Trophoblast cell (in vitro differentiated cells and primary cell): ENCODE results near the gene SMG7.
A peak's percentile ranks its signal among the peaks of the same experiment; 100 is the strongest.

ENCODE experiments used
- DNase-seq, 2 donors: peaks; one replicate each; pipeline ENCODE4 v3.0.0-alpha.2; 2016
- H2AFZ ChIP-seq: 2 replicates; pipeline ENCODE4 v1.6.1; 2013; ENCODE audit warnings: low read length, moderate library complexity, mild to moderate bottlenecking; ENCODE audit not compliant: insufficient read depth, poor library complexity
- H2AK5ac ChIP-seq: 2 replicates; pipeline ENCODE4 v1.6.1; 2013; ENCODE audit warnings: mild to moderate bottlenecking, low read length
- H2BK120ac ChIP-seq: 2 replicates; pipeline ENCODE4 v1.6.1; 2013; ENCODE audit warnings: low read length, mild to moderate bottlenecking, moderate library complexity; ENCODE audit not compliant: insufficient read depth, poor library complexity
- H2BK12ac ChIP-seq: 2 replicates; pipeline ENCODE4 v1.6.1; 2013; ENCODE audit warnings: mild to moderate bottlenecking, low read length, moderate library complexity
- H2BK5ac ChIP-seq: 2 replicates; pipeline ENCODE4 v1.6.1; 2013; ENCODE audit warnings: low read length, low read depth, moderate library complexity, mild to moderate bottlenecking; ENCODE audit not compliant: poor library complexity
- H3K14ac ChIP-seq: 2 replicates; pipeline ENCODE4 v1.6.1; 2013; ENCODE audit warnings: mild to moderate bottlenecking, low read length
- H3K18ac ChIP-seq: 2 replicates; pipeline ENCODE4 v1.6.1; 2013; ENCODE audit warnings: mild to moderate bottlenecking, low read length
- H3K23ac ChIP-seq: 2 replicates; pipeline ENCODE4 v1.6.1; 2013; ENCODE audit warnings: low read length
- H3K27ac ChIP-seq: 2 replicates; pipeline ENCODE4 v1.5.1; 2013; ENCODE audit warnings: low read depth, mild to moderate bottlenecking, inconsistent platforms, low read length, moderate library complexity
- H3K27me3 ChIP-seq: 2 replicates; pipeline ENCODE4 v1.6.1; 2013; ENCODE audit warnings: inconsistent platforms, mild to moderate bottlenecking, low read length, moderate library complexity; ENCODE audit not compliant: insufficient read depth
- H3K36me3 ChIP-seq, 2 experiments: 1 replicate in 1 of 2; 2 replicates in 1 of 2; pipeline ENCODE4 v1.6.1; 2013; ENCODE audit warnings: low read length in 2 of 2, mild to moderate bottlenecking in 2 of 2, moderate library complexity in 1 of 2; ENCODE audit not compliant: insufficient read depth in 2 of 2, control insufficient read depth in 1 of 2
- H3K4ac ChIP-seq: 2 replicates; pipeline ENCODE4 v1.6.1; 2013; ENCODE audit warnings: low read depth, mild to moderate bottlenecking, low read length, moderate library complexity
- H3K4me1 ChIP-seq, 2 experiments: 1 replicate in 1 of 2; 2 replicates in 1 of 2; pipeline ENCODE4 v1.6.1; 2013; ENCODE audit warnings: low read length in 2 of 2, mild to moderate bottlenecking in 2 of 2, moderate library complexity in 1 of 2; ENCODE audit not compliant: insufficient read depth in 2 of 2, control insufficient read depth in 1 of 2
- H3K4me2 ChIP-seq: 2 replicates; pipeline ENCODE4 v1.6.1; 2013; ENCODE audit warnings: inconsistent platforms, mild to moderate bottlenecking, low read length, moderate library complexity
- H3K4me3 ChIP-seq: 2 replicates; pipeline ENCODE4 v1.5.1; 2013; ENCODE audit warnings: mild to moderate bottlenecking, low read depth, low read length, inconsistent platforms
- H3K79me1 ChIP-seq: one replicate; pipeline ENCODE4 v1.6.1; 2013; ENCODE audit warnings: low read length
- H3K79me2 ChIP-seq: 2 replicates; pipeline ENCODE4 v1.6.1; 2013; ENCODE audit warnings: low read length, mild to moderate bottlenecking; ENCODE audit not compliant: control insufficient read depth, insufficient read depth, poor library complexity
- H3K9ac ChIP-seq: 2 replicates; pipeline ENCODE4 v1.6.1; 2013; ENCODE audit warnings: mild to moderate bottlenecking, low read length
- H3K9me3 ChIP-seq: 2 replicates; pipeline ENCODE4 v1.6.1; 2013; ENCODE audit warnings: low read depth, mild to moderate bottlenecking, control low read depth, inconsistent platforms, low read length; ENCODE audit not compliant: insufficient read depth
- H4K12ac ChIP-seq: 2 replicates; pipeline ENCODE4 v1.6.1; 2013; ENCODE audit warnings: low read depth, mild to moderate bottlenecking, low read length, moderate library complexity
- H4K8ac ChIP-seq: 2 replicates; pipeline ENCODE4 v1.6.1; 2013; ENCODE audit warnings: low read depth, mild to moderate bottlenecking, low read length, moderate library complexity
- H4K91ac ChIP-seq: one replicate; pipeline ENCODE4 v1.6.1; 2013; ENCODE audit warnings: low read depth, mild to moderate bottlenecking, low read length, moderate library complexity
- WGBS: extraction: QIAGEN DNeasy Blood & Tissue Kit; methylation state at CpG from one replicate; pipeline ENCODE4 v1.1.7; 2013; ENCODE audit warnings: missing lambda C conversion rate; ENCODE audit not compliant: insufficient read length, insufficient coverage; ENCODE audit errors: extremely low coverage; 5-methylcytosine and 5-hydroxymethylcytosine counted together

Gene SMG7

DNA sequence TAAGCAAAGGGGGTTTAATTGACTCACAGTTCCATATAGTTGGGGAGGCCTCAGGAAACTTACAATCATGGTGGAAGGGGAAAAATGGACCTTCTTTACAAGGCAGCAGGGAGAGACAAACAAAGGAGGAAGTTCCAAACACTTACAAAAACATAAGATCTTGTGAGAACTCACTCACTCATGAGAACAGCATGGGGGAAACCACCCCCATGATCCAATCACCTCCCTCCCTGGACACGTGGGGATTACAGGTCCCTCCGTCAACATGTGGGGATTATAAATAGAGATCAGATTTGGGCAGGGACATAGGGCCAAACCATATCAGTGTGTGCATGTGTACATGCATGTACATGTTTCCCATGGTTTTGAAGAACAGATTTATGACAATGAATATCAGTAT, 5.5 kb upstream of the SMG7 start:
- Histone ChIP-seq H2BK5ac (no peak overlapping the region), H4K8ac (no peak overlapping the region), H4K12ac (no peak overlapping the region), H3K18ac (no peak overlapping the region), H3K9me3 (no peaks in the 10 kb centered on the region), H3K27ac (no peak overlapping the region), H3K4ac (no peak overlapping the region), H3K4me1 (peaks cover 0 to 2% of the 10 kb centered on the region in 2 experiments), H2BK120ac (no peak overlapping the region), H3K79me2 (no peaks in the 10 kb centered on the region), H3K14ac (peak overlapping the region; percentile 50), H3K23ac (no peak overlapping the region), H3K4me2 (no peak overlapping the region), H3K79me1 (peaks cover 12% of the 10 kb centered on the region), H3K36me3 (no peaks in the 10 kb centered on the region), H3K9ac (no peak overlapping the region), H2AFZ (no peak overlapping the region), H2BK12ac (peak overlapping the region; percentile 65), H2AK5ac (peak overlapping the region; percentile 38), H3K27me3 (no peaks in the 10 kb centered on the region), H4K91ac (no peak overlapping the region), H3K4me3 (no peak overlapping the region)
- no peak for DNase-seq
- no CpG with 5 or more reads among the region's 2 CpGs for WGBS

GRCh38 chr1:183467687-183468086, 4.6 kb upstream of the SMG7 start:
- no peak overlapping the region for H3K4me3 ChIP-seq
- H2AK5ac ChIP-seq, result no peak overlapping the region
- H3K23ac ChIP-seq, result no peak overlapping the region
- no peak overlapping the region for H4K12ac ChIP-seq
- no peak overlapping the region for H2BK5ac ChIP-seq
- no peaks in the 10 kb centered on the region for H3K36me3 ChIP-seq
- H3K18ac ChIP-seq, result no peak overlapping the region
- peaks cover 0 to 2% of the 10 kb centered on the region in 2 experiments for H3K4me1 ChIP-seq
- H3K9ac ChIP-seq, result no peak overlapping the region
- no peak overlapping the region for H4K8ac ChIP-seq
- no peaks in the 10 kb centered on the region for H3K27me3 ChIP-seq
- H2BK12ac ChIP-seq, result no peak overlapping the region
- no peak overlapping the region for H2BK120ac ChIP-seq
- no peak overlapping the region for H4K91ac ChIP-seq
- H2AFZ ChIP-seq, result no peak overlapping the region
- no peak overlapping the region for H3K27ac ChIP-seq
- peaks cover 6% of the 10 kb centered on the region for H3K79me2 ChIP-seq
- peaks cover 16% of the 10 kb centered on the region for H3K79me1 ChIP-seq
- no CpG with 5 or more reads among the region's 1 CpG for WGBS
- H3K9me3 ChIP-seq, result no peaks in the 10 kb centered on the region
- no peak overlapping the region for H3K4me2 ChIP-seq
- no peak for DNase-seq
- H3K4ac ChIP-seq, result no peak overlapping the region
- no peak overlapping the region for H3K14ac ChIP-seq

GRCh38 chr1:183470147-183470960, 1.9 kb upstream of the SMG7 start:
- H3K4ac ChIP-seq, result no peak overlapping the region
- H2AFZ ChIP-seq, result no peak overlapping the region
- H3K27ac ChIP-seq, result peak overlapping the region; percentile 99
- H4K8ac ChIP-seq, result no peak overlapping the region
- H3K14ac ChIP-seq, result no peak overlapping the region
- no peak overlapping the region for H3K18ac ChIP-seq
- peak overlapping the region; percentile 52 for H2BK5ac ChIP-seq
- H4K12ac ChIP-seq, result no peak overlapping the region
- no peaks in the 10 kb centered on the region for H3K9me3 ChIP-seq
- no peak overlapping the region for H4K91ac ChIP-seq
- H3K4me2 ChIP-seq, result peak overlapping the region; percentile 90
- no peak overlapping the region for H2AK5ac ChIP-seq
- H2BK12ac ChIP-seq, result no peak overlapping the region
- H3K79me2 ChIP-seq, result peaks cover 14% of the 10 kb centered on the region
- no peaks in the 10 kb centered on the region for H3K36me3 ChIP-seq
- no peak overlapping the region for H3K23ac ChIP-seq
- H3K27me3 ChIP-seq, result no peaks in the 10 kb centered on the region
- H3K79me1 ChIP-seq, result peaks cover 15% of the 10 kb centered on the region
- no peak overlapping the region for H3K4me3 ChIP-seq
- peaks cover 1 to 2% of the 10 kb centered on the region in 2 experiments for H3K4me1 ChIP-seq
- no CpG with 5 or more reads among the region's 26 CpGs for WGBS
- H3K9ac ChIP-seq, result no peak overlapping the region
- no peak overlapping the region for H2BK120ac ChIP-seq
- peak; percentile 75 to 81 for DNase-seq

DNA sequence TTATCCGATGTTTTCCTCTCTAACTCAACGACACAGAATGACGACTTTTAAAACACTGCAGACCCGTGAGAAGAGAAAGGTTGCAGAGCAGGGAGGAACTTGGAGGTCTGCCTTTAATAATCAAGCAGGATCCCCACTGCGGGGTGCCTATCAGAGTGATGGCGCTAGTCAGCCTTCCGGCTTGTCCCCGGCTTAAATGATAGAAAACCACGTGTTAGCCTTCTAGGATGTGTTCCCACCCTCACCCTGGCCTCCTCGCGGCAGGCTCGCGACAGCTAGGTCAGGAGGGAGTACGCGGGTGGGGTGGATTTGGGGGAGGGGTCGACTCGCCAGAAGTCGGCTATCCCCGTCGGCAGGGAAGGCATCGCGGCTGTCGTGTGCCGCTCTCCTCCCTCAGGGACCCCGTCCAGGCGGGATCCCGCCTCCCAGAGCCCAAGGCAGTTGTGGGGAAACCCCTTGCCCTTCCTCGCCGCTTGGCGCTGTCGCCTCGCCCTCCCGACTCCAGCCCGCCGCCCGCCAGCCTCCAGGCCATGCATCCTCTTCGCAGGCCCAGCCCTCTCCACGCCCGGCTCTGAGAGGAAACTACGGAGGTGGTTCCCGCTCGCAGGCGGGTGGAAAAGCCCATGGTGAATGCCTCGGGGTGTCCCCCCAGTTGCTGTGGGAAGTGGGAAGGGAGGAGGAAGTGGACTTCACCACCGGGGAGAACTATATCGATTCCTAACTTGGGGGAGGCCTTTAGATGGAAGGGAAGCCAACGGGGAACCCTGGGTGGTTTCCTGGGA, 1.1 kb upstream of the SMG7 start:
- Histone ChIP-seq H3K36me3 (no peaks in the 10 kb centered on the region), H2BK12ac (peak overlapping the region; percentile 0), H2BK120ac (peak overlapping the region; percentile 35), H3K4me2 (peak overlapping the region; percentile 90), H3K27me3 (no peaks in the 10 kb centered on the region), H2AK5ac (no peak overlapping the region), H3K4ac (no peak overlapping the region), H3K9me3 (no peaks in the 10 kb centered on the region), H4K91ac (peak overlapping the region; percentile 100), H3K4me3 (peak overlapping the region; percentile 84), H3K4me1 (peaks cover 1 to 2% of the 10 kb centered on the region in 2 experiments), H3K27ac (peak overlapping the region; percentile 99), H3K18ac (no peak overlapping the region), H2BK5ac (peak overlapping the region; percentile 52), H3K23ac (no peak overlapping the region), H3K14ac (peak overlapping the region; percentile 4), H2AFZ (peak overlapping the region; percentile 56), H4K8ac (peak overlapping the region; percentile 98), H4K12ac (peak overlapping the region; percentile 23), H3K9ac (peak overlapping the region; percentile 0), H3K79me1 (peaks cover 15% of the 10 kb centered on the region), H3K79me2 (peaks cover 14% of the 10 kb centered on the region)
- WGBS, result no CpG with 5 or more reads among the region's 47 CpGs
- peak; percentile 88 to 89 for DNase-seq
